ENCODE measurements around the gene STAB1. TPM values are rescaled to one million over a fixed set of nuclear protein-coding genes. Genes with fewer than 3 reads are reported as not detected.

Gene STAB1
- total RNA-seq, 1 donor from 2014 or later: 0.71 TPM

GRCh38 chr3:52518723-52519444, 23.7 kb downstream of the STAB1 start:
- Mint-ChIP-seq H3K27ac (no peak overlapping the region), H3K4me1 (no peaks in the 10 kb centered on the region), H3K9me3 (no peaks in the 10 kb centered on the region), H3K4me3 (no peak overlapping the region), H3K27me3 (no peaks in the 10 kb centered on the region), H3K36me3 (ENCODE audit: low read depth) (no peaks in the 10 kb centered on the region)
- ATAC-seq (ENCODE audit: low read depth): no peak
- no peak for DNase-seq
- POLR2A ChIA-PET: no interaction called here
- intact Hi-C loops (cut with micrococcal nuclease): no loop called here
- CTCF ChIA-PET: no interaction called here
- TF ChIP-seq CTCF (IDR thresholded peaks at IDR 0.05): no peak

- Mint-ChIP-seq H3K27me3 (no peaks in the 10 kb centered on the region), H3K36me3 (ENCODE audit: low read depth) (peaks cover 1% of the 10 kb centered on the region), H3K4me1 (no peaks in the 10 kb centered on the region), H3K4me3 (no peak overlapping the region), H3K27ac (no peak overlapping the region), H3K9me3 (no peaks in the 10 kb centered on the region)
- intact Hi-C loops (cut with micrococcal nuclease): no loop called here
- POLR2A ChIA-PET: no interaction called here
- ATAC-seq (ENCODE audit: low read depth) (no peak), DNase-seq (no peak)
- CTCF ChIA-PET: no interaction called here
- TF ChIP-seq CTCF (IDR thresholded peaks at IDR 0.05): no peak
Measured at GRCh38 chr3:52519445-52520140, 24.5 kb downstream of the STAB1 start.

- Mint-ChIP-seq H3K4me3 (no peak overlapping the region), H3K27ac (no peak overlapping the region), H3K4me1 (no peaks in the 10 kb centered on the region), H3K36me3 (ENCODE audit: low read depth) (peaks cover 1% of the 10 kb centered on the region), H3K27me3 (no peaks in the 10 kb centered on the region), H3K9me3 (no peaks in the 10 kb centered on the region)
- ATAC-seq (ENCODE audit: low read depth) (no peak), DNase-seq (no peak)
- intact Hi-C loops (cut with micrococcal nuclease): no loop called here
- POLR2A ChIA-PET: no interaction called here
- TF ChIP-seq CTCF (IDR thresholded peaks at IDR 0.05): no peak
- CTCF ChIA-PET: no interaction called here
Measured at GRCh38 chr3:52520141-52520667, 25.1 kb downstream of the STAB1 start.

DNA sequence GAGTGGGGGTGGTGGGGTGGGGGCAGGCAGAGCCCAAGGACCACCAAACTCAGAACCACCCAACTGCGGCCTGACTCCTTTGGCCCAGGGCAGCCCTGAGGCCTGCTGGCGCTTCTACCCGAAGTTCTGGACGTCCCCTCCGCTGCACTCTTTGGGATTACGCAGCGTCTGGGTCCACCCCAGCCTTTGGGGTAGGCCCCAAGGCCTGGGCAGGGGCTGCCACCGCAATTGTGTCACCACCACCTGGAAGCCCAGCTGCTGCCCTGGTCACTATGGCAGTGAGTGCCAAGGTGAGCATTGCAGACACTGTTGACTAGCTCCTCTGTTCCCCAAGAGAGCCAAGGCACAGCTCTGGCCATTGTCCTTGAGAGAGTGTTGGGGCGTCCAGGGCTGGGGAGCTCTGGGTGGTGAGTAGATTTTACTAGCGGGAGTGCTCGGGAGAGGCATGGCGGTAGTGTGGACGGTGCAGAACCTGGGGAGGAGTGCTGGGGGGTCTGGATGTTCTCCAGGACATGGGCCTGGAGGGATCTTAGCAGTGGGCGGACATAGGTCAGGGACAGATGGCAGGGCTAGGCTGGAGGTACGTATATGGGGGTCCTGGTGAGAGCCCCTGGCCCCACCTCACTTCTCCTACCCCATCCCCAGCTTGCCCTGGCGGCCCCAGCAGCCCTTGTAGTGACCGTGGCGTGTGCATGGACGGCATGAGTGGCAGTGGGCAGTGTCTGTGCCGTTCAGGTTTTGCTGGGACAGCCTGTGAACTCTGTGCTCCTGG, 25.8 kb downstream of the STAB1 start:
- no peaks in the 10 kb centered on the region for H3K4me1 Mint-ChIP-seq
- H3K27ac Mint-ChIP-seq: no peak overlapping the region
- H3K27me3 Mint-ChIP-seq: no peaks in the 10 kb centered on the region
- intact Hi-C loops (cut with micrococcal nuclease): no loop called here
- H3K36me3 Mint-ChIP-seq (ENCODE audit: low read depth): peaks cover 1% of the 10 kb centered on the region
- H3K9me3 Mint-ChIP-seq: no peaks in the 10 kb centered on the region
- H3K4me3 Mint-ChIP-seq: no peak overlapping the region
- CTCF ChIA-PET: no interaction called here
- POLR2A ChIA-PET: no interaction called here
- ATAC-seq (ENCODE audit: low read depth) (no peak), DNase-seq (no peak)
- no peak for TF ChIP-seq CTCF (IDR thresholded peaks at IDR 0.05)

DNA sequence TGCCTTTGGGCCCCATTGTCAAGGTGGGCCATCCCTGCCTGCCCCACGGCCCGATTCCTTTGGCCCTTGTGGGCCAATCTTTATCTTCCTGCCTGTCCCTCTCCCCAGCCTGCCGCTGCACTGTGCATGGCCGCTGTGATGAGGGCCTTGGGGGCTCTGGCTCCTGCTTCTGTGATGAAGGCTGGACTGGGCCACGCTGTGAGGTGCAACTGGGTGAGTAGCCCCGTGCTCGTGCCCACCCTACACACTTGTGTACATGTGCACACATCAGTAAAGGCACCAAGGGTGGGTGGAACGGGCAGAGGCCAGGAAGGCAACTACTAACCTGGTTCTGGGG, 26.3 kb downstream of the STAB1 start:
- CTCF ChIA-PET: no interaction called here
- POLR2A ChIA-PET: no interaction called here
- Mint-ChIP-seq H3K9me3 (no peaks in the 10 kb centered on the region), H3K4me1 (no peaks in the 10 kb centered on the region), H3K4me3 (no peak overlapping the region), H3K27ac (no peak overlapping the region), H3K27me3 (no peaks in the 10 kb centered on the region), H3K36me3 (ENCODE audit: low read depth) (peaks cover 1% of the 10 kb centered on the region)
- ATAC-seq (ENCODE audit: low read depth) (no peak), DNase-seq (no peak)
- intact Hi-C loops (cut with micrococcal nuclease): no loop called here
- no peak for TF ChIP-seq CTCF (IDR thresholded peaks at IDR 0.05)

All from activated B cell treated with CpG ODN at 0.5 μM for 24 hours (primary cell).